Calu3 (cell line): ENCODE data around the gene VOPP1. TPM values are rescaled to one million over a fixed set of nuclear protein-coding genes. Genes with fewer than 3 reads are reported as not detected.

Source experiments
- BruUV-seq: library from RNA; stranded (reverse); fragments of 400-500 nt; replicated peaks from 2 replicates; lab custom pipeline; 2021; lab: Mats Ljungman, UMichigan
- CTCF ChIA-PET: fragments of 300-600 bp; sonication (Branson Sonifier 250); formaldehyde crosslinking; loops from one replicate; lab custom pipeline; 2022; ENCODE audit warnings: antibody characterized with exemption; lab: Charles Lee
- DNase-seq: peaks from one replicate; pipeline ENCODE4 v3.0.0; 2022
- H3K27ac Mint-ChIP-seq: one replicate; pipeline ENCODE4 v1.8.0; 2022; ENCODE audit warnings: mixed read lengths; ENCODE audit not compliant: unreplicated experiment
- H3K27me3 Mint-ChIP-seq: one replicate; pipeline ENCODE4 v1.8.0; 2022; ENCODE audit warnings: mixed read lengths; ENCODE audit not compliant: unreplicated experiment
- H3K36me3 Mint-ChIP-seq: one replicate; pipeline ENCODE4 v1.8.0; 2022; ENCODE audit warnings: mild to moderate bottlenecking, moderate library complexity, mixed read lengths; ENCODE audit not compliant: insufficient read depth, unreplicated experiment
- H3K4me1 Mint-ChIP-seq: one replicate; pipeline ENCODE4 v1.8.0; 2022; ENCODE audit warnings: mild to moderate bottlenecking, low read depth, mixed read lengths; ENCODE audit not compliant: unreplicated experiment
- H3K4me3 Mint-ChIP-seq: one replicate; pipeline ENCODE4 v1.8.0; 2022; ENCODE audit warnings: mild to moderate bottlenecking, low read depth, moderate library complexity, mixed read lengths; ENCODE audit not compliant: unreplicated experiment
- H3K9me3 Mint-ChIP-seq: one replicate; pipeline ENCODE4 v1.8.0; 2022; ENCODE audit warnings: low read depth, mixed read lengths; ENCODE audit not compliant: unreplicated experiment
- intact Hi-C: fragments of 100-400 bp; cut with micrococcal nuclease; formaldehyde crosslinking; loops from one replicate; pipeline ENCODE4 v1.10.0; 2022; ENCODE audit not compliant: unreplicated experiment
- total RNA-seq: library from RNA; stranded (reverse); gene quantifications from 2 replicates; pipeline ENCODE4 v1.2.3, GENCODE V29; 2022
- TF ChIP-seq, protein P1 (sequence below): fragments of 200-600 bp; IDR thresholded peaks from one replicate; pipeline ENCODE4 v1.8.0; 2022; ENCODE audit warnings: antibody characterized with exemption; ENCODE audit not compliant: unreplicated experiment

The VOPP1 gene
- total RNA-seq, 1 experiment from 2014 or later: 128 TPM

DNA sequence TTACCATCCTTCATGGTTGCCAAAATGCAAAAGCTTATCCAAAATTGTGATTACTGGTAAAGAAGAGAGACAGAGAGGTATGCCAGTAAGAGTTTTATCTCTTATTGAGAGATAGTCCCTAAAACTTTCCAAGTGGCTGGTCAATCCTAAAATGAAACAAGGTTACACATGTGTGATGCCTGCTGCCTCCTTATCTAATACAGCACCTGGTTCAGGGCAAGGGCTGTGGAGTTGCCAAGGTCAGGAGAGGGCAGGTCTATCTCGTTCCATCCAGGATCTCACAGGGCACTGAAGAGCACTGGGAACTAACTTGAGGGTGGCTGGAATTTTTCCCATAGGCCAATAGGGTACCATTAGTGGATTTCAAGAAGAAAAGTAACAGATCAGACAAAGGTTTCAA, 18.3 kb downstream of the VOPP1 start:
- DNase-seq: no peak
- BruUV-seq: no TSS peak
- H3K27ac Mint-ChIP-seq: peak overlapping the region; percentile 75
- TF ChIP-seq, protein P1, sequence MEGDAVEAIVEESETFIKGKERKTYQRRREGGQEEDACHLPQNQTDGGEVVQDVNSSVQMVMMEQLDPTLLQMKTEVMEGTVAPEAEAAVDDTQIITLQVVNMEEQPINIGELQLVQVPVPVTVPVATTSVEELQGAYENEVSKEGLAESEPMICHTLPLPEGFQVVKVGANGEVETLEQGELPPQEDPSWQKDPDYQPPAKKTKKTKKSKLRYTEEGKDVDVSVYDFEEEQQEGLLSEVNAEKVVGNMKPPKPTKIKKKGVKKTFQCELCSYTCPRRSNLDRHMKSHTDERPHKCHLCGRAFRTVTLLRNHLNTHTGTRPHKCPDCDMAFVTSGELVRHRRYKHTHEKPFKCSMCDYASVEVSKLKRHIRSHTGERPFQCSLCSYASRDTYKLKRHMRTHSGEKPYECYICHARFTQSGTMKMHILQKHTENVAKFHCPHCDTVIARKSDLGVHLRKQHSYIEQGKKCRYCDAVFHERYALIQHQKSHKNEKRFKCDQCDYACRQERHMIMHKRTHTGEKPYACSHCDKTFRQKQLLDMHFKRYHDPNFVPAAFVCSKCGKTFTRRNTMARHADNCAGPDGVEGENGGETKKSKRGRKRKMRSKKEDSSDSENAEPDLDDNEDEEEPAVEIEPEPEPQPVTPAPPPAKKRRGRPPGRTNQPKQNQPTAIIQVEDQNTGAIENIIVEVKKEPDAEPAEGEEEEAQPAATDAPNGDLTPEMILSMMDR: no peak
- CTCF ChIA-PET: interaction anchor here (1.0 to 1.4 kb wide), 3 partner anchors 15 to 20 kb away, joined by 3 read pairs; no protein-coding TSS in a partner anchor
- H3K36me3 Mint-ChIP-seq: peaks cover 6% of the 10 kb centered on the region
- no peaks in the 10 kb centered on the region for H3K9me3 Mint-ChIP-seq
- H3K4me3 Mint-ChIP-seq: peak overlapping the region; percentile 37
- no peaks in the 10 kb centered on the region for H3K27me3 Mint-ChIP-seq
- intact Hi-C loops: no loop called here
- H3K4me1 Mint-ChIP-seq: peaks cover 93% of the 10 kb centered on the region

GRCh38 chr7:55553024-55553345, 19.3 kb downstream of the VOPP1 start:
- no TSS peak for BruUV-seq
- H3K36me3 Mint-ChIP-seq: peaks cover 6% of the 10 kb centered on the region
- CTCF ChIA-PET: interaction anchor here (0.9 to 1.4 kb wide), 2 partner anchors 14 to 17 kb away, joined by 3 read pairs; no protein-coding TSS in a partner anchor
- H3K9me3 Mint-ChIP-seq: no peaks in the 10 kb centered on the region
- TF ChIP-seq, protein P1: no peak
- H3K4me3 Mint-ChIP-seq: no peak overlapping the region
- DNase-seq: no peak
- peaks cover 95% of the 10 kb centered on the region for H3K4me1 Mint-ChIP-seq
- no peaks in the 10 kb centered on the region for H3K27me3 Mint-ChIP-seq
- intact Hi-C loops: loop anchor here (2.0 kb wide), 1 partner anchor 46 kb away; no protein-coding TSS in a partner anchor
- peak overlapping the region; percentile 88 for H3K27ac Mint-ChIP-seq

- peak; percentile 85 for DNase-seq
- H3K9me3 Mint-ChIP-seq: no peaks in the 10 kb centered on the region
- peak overlapping the region; percentile 88 for H3K27ac Mint-ChIP-seq
- peaks cover 95% of the 10 kb centered on the region for H3K4me1 Mint-ChIP-seq
- intact Hi-C loops: loop anchor here (1.0 to 2.0 kb wide), 2 partner anchors 19 to 46 kb away; no protein-coding TSS in a partner anchor
- peaks cover 6% of the 10 kb centered on the region for H3K36me3 Mint-ChIP-seq
- peak overlapping the region; percentile 67 for H3K4me3 Mint-ChIP-seq
- CTCF ChIA-PET: interaction anchor here (0.9 to 1.4 kb wide), 2 partner anchors 14 to 16 kb away, joined by 3 read pairs; no protein-coding TSS in a partner anchor
- TF ChIP-seq, protein P1: no peak
- BruUV-seq: TSS peak; percentile 58
- no peaks in the 10 kb centered on the region for H3K27me3 Mint-ChIP-seq
Observed at GRCh38 chr7:55552320-55553023, 19.8 kb downstream of the VOPP1 start.

- BruUV-seq: no TSS peak
- DNase-seq: no peak
- H3K4me3 Mint-ChIP-seq: no peak overlapping the region
- intact Hi-C loops: no loop called here
- H3K9me3 Mint-ChIP-seq: no peaks in the 10 kb centered on the region
- CTCF ChIA-PET: interaction anchor here (0.6 kb wide), 3 partner anchors 10 to 450 kb away, joined by 3 to 5 read pairs (median 3); no protein-coding TSS in a partner anchor
- peak overlapping the region; percentile 88 for H3K27ac Mint-ChIP-seq
- peaks cover 90% of the 10 kb centered on the region for H3K4me1 Mint-ChIP-seq
- TF ChIP-seq, protein P1: no peak
- H3K27me3 Mint-ChIP-seq: no peaks in the 10 kb centered on the region
- H3K36me3 Mint-ChIP-seq: peaks cover 6% of the 10 kb centered on the region
Observed at GRCh38 chr7:55550841-55551537, 21.3 kb downstream of the VOPP1 start.
